PFSK-1 (cell line): ENCODE data around the gene UBQLN1.

Experiments used
- POLR2AphosphoS5 ChIP-seq: IDR thresholded peaks from 2 replicates; pipeline ENCODE4 v1.6.1; 2012; ENCODE audit warnings: low read depth, mild to moderate bottlenecking, control low read depth, low read length, moderate library complexity
- SIN3A ChIP-seq: IDR thresholded peaks from 2 replicates; pipeline ENCODE4 v1.6.1; 2012; ENCODE audit warnings: mild to moderate bottlenecking, low read length, moderate library complexity, borderline replicate concordance; ENCODE audit not compliant: insufficient read depth
- TF ChIP-seq, protein P1 (sequence below), 2 experiments: IDR thresholded peaks; 2 replicates each; pipeline versions ENCODE4 v1.6.1 to v1.8.0; 2011 to 2012; ENCODE audit warnings: low read depth in 2 of 2, low read length in 2 of 2, control low read depth in 1 of 2, inconsistent platforms in 1 of 2, mild to moderate bottlenecking in 1 of 2, moderate library complexity in 1 of 2; ENCODE audit not compliant: insufficient read depth in 1 of 2

DNA sequence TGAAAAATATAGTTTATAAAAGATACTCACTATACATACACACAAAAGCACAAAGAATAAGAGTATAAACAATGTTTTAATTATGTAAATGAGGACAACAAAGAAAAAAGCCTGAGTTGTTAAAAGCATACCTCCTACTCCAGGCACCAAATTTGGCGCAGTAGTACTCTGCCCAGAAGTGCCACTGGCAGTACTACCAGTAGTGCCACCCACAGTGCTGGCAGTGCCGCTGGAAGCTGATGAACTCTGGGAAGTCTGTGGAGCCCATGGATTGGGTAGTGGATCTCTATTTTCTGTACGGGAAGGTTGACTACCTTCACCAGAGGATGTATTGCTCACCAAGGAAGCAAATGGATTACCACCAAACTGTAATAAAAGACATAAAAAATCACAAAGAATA is 30.2 kb downstream of the UBQLN1 start:
- no peak for TF ChIP-seq POLR2AphosphoS5
- TF ChIP-seq SIN3A, result no peak
- TF ChIP-seq, protein P1, sequence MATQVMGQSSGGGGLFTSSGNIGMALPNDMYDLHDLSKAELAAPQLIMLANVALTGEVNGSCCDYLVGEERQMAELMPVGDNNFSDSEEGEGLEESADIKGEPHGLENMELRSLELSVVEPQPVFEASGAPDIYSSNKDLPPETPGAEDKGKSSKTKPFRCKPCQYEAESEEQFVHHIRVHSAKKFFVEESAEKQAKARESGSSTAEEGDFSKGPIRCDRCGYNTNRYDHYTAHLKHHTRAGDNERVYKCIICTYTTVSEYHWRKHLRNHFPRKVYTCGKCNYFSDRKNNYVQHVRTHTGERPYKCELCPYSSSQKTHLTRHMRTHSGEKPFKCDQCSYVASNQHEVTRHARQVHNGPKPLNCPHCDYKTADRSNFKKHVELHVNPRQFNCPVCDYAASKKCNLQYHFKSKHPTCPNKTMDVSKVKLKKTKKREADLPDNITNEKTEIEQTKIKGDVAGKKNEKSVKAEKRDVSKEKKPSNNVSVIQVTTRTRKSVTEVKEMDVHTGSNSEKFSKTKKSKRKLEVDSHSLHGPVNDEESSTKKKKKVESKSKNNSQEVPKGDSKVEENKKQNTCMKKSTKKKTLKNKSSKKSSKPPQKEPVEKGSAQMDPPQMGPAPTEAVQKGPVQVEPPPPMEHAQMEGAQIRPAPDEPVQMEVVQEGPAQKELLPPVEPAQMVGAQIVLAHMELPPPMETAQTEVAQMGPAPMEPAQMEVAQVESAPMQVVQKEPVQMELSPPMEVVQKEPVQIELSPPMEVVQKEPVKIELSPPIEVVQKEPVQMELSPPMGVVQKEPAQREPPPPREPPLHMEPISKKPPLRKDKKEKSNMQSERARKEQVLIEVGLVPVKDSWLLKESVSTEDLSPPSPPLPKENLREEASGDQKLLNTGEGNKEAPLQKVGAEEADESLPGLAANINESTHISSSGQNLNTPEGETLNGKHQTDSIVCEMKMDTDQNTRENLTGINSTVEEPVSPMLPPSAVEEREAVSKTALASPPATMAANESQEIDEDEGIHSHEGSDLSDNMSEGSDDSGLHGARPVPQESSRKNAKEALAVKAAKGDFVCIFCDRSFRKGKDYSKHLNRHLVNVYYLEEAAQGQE (IDR thresholded peaks at IDR 0.05; ENCODE audit: insufficient read depth in 1 of 2, low read depth in 2 of 2, low read length in 2 of 2), result no peak
